SK-N-SH (cell line): ENCODE data around the gene BDKRB1.

Source experiments
- CTCF ChIP-seq: fragments of 200-600 bp; sonication (generic); IDR thresholded peaks from 2 replicates; pipeline ENCODE4 v1.6.1; 2017; ENCODE audit warnings: antibody characterized with exemption, mild to moderate bottlenecking, moderate library complexity
- EP300 ChIP-seq, 2 experiments: IDR thresholded peaks; 2 replicates each; pipeline versions ENCODE4 v1.4.0 to v1.6.1; 2012; ENCODE audit warnings: borderline replicate concordance in 1 of 2, low read depth in 1 of 2, low read length in 1 of 2
- IRF3 ChIP-seq: fragments of 150-350 bp; IDR thresholded peaks from 2 replicates; pipeline ENCODE4 v1.6.1; 2016; ENCODE audit warnings: mild to moderate bottlenecking, low read depth, low read length
- JUND ChIP-seq: IDR thresholded peaks from 2 replicates; pipeline ENCODE4 v1.4.0; 2012
- POLR2AphosphoS5 ChIP-seq: IDR thresholded peaks from 2 replicates; pipeline ENCODE4 v1.6.1; 2012; ENCODE audit warnings: low read depth, low read length
- RAD21 ChIP-seq: IDR thresholded peaks from 2 replicates; pipeline ENCODE4 v1.6.1; 2012; ENCODE audit warnings: mild to moderate bottlenecking, low read length
- REST ChIP-seq: IDR thresholded peaks from 2 replicates; pipeline ENCODE4 v1.6.1; 2012; ENCODE audit warnings: mild to moderate bottlenecking, low read depth, low read length, moderate library complexity
- RFX5 ChIP-seq: IDR thresholded peaks from 2 replicates; pipeline ENCODE4 v1.6.1; 2012; ENCODE audit warnings: mild to moderate bottlenecking, improper control_type of control experiment, low read length
- TCF12 ChIP-seq: IDR thresholded peaks from 2 replicates; pipeline ENCODE4 v1.4.0; 2012
- USF2 ChIP-seq: fragments of 150-350 bp; IDR thresholded peaks from 2 replicates; pipeline ENCODE4 v1.6.1; 2017; ENCODE audit warnings: antibody characterized with exemption, low read length, low read depth, borderline replicate concordance
- ZBTB33 ChIP-seq: IDR thresholded peaks from 2 replicates; pipeline ENCODE4 v1.4.0; 2012; ENCODE audit warnings: low read depth, borderline replicate concordance

GRCh38 chr14:96217376-96217913 is 38.6 kb upstream of the BDKRB1 start:
- TF ChIP-seq POLR2AphosphoS5 (no peak), RAD21 (no peak), CTCF (no peak), REST (no peak), USF2 (no peak), TCF12 (no peak), ZBTB33 (no peak), RFX5 (no peak), JUND (no peak), EP300 (IDR thresholded peaks at IDR 0.05; ENCODE audit: borderline replicate concordance in 1 of 2, low read depth in 1 of 2, low read length in 1 of 2) (no peak), IRF3 (no peak)
